IPS DF 19.7 (cell line): ENCODE data around the gene MRAS.
"Not testable (repeated sequence)": the region's sequence is repeated elsewhere in the genome, so short reads cannot be mapped to it uniquely, and the experiment has no call there.

Source experiments
- DNase-seq: peaks from one replicate; pipeline ENCODE4 v3.0.0-alpha.2; 2013; ENCODE audit warnings: low read depth, low spot score

Gene MRAS

GRCh38 chr3:138443521-138444503, 95.4 kb downstream of the MRAS start:
- DNase-seq, result no peak

DNA sequence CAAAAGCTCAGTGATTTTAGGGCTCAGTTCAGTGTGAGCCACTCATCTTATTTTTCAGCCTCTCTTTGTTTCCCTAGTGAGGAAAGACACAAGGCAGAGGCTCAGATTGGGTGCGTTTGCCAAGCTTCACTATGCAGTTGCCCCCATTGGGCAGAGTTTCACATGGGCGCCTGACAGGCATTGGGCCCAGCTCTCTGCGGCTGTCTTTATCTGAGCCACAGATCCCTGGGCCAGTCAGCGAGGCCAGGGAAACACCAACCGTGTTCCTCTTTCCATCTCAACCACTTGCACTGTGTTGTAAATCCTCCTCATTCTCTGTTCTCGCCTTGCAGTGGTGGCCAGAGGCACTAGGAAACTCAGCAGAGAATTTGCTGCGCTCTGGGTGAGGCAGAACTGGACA, 96.9 kb downstream of the MRAS start:
- no peak for DNase-seq

GRCh38 chr3:138445654-138446053, 97.3 kb downstream of the MRAS start:
- no peak for DNase-seq

DNA sequence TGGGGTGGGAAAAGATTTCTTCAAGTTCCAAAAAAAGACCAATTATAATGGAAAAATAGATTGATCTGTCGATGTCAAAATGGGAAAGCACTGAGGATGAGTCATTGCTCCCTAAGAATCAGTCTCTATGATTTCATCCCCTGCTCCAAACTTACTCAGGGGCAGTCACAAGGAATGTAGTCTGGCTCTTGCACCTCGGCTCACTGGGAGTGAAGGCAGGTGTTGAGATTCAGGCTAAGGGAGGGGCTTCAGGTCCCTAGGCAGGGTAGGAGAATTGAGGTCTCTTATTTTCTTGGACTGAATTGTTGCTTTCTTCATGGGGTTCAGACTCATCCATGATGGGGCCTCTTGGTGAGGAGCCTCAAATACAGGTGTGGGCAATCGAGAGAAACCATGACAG, 100.3 kb downstream of the MRAS start:
- no peak for DNase-seq

GRCh38 chr3:138449490-138449889, 101.1 kb downstream of the MRAS start:
- no peak for DNase-seq

- DNase-seq, result no peak
Observed at GRCh38 chr3:138450181-138450580, 101.8 kb downstream of the MRAS start.

DNA sequence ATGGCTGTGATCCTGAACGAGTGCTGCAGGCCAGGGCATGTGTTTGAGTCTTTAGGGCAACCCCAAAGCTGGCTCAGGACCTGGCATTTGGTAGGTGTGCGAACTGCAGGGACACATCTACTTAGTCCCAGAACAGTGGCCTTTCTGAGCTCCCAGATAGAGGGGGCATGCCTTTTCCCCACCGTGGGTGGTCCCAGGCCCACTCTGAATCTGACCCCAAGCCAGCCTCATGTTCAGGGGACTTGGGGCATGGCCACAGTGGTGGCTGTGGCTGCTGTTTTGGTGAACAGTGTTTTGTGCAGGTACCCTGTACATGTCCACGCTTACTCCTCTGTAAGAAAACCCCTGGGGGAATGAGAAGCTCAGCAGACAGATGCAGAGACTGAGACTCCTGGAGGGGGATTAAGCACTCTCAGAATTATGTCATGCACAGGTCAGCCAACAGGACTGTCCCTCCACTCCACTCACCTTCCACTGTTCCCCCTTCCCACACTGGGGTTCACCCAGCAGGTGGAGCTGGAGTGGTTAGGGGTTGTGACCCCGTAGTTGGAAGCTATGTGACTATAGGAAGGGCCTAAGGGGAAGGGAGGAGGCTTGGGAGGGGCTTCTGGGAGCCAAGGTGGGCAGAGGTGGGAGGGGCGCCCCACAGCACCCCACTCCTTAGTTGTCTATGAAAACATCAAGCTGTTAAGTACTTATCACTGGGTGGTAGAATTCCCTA, 102.5 kb downstream of the MRAS start:
- no peak for DNase-seq

- DNase-seq, result no peak
Observed at GRCh38 chr3:138451595-138452162, 103.3 kb downstream of the MRAS start.

GRCh38 chr3:138452436-138452835, 104.1 kb downstream of the MRAS start:
- DNase-seq, result no peak

GRCh38 chr3:138453940-138454339, 105.6 kb downstream of the MRAS start:
- DNase-seq, result not testable (repeated sequence)
